Measurements from ENCODE around the gene DNAJB11.

GRCh38 chr3:186620213-186621092, 49.9 kb downstream of the DNAJB11 start:
- no peak for TF ChIP-seq CTCF (IDR thresholded peaks at IDR 0.05 in 8 of 11, conservative IDR thresholded peaks at IDR 0.05 in 3 of 11)
- TF ChIP-seq POLR2AphosphoS5 (IDR thresholded peaks at IDR 0.05): no peak

All from spleen (tissue), 7 donors.